Brain microvascular endothelial cell (primary cell): Measurements from ENCODE around the gene PLXNB3.

Experiments
- DNase-seq: peaks from one replicate; pipeline ENCODE4 v3.0.0-alpha.2; 2020
- H3K27ac ChIP-seq: fragments of 250-450 bp; sonication (Bioruptor Pico); 2 replicates; pipeline ENCODE4 v1.5.1; 2020; ENCODE audit warnings: mild to moderate bottlenecking, moderate library complexity
- H3K27me3 ChIP-seq: fragments of 250-450 bp; sonication (Bioruptor Pico); replicated peaks from 2 replicates; pipeline ENCODE4 v1.5.1; 2020; ENCODE audit warnings: mild to moderate bottlenecking
- H3K36me3 ChIP-seq: fragments of 250-450 bp; sonication (Bioruptor Pico); replicated peaks from 2 replicates; pipeline ENCODE4 v1.5.1; 2020; ENCODE audit warnings: mild to moderate bottlenecking
- H3K4me3 ChIP-seq: 2 replicates; pipeline ENCODE4 v1.5.1; 2011; ENCODE audit warnings: low read depth, mild to moderate bottlenecking, control low read depth, low read length, moderate library complexity
- CTCF ChIP-seq: IDR thresholded peaks from 2 replicates; pipeline ENCODE4 v1.5.1; 2011; ENCODE audit warnings: low read depth, mild to moderate bottlenecking, moderate library complexity, low read length, control low read depth, inconsistent platforms; ENCODE audit errors: missing control alignments
- in situ Hi-C: cut with HindIII; loops from 2 replicates; pipeline ENCODE4 v1.10.0; 2017; ENCODE audit warnings: low sequenced_read_pairs, low pct_ligation_motif_present

The PLXNB3 gene

GRCh38 chrX:153722704-153723350 is 41.2 kb upstream of the PLXNB3 start:
- Histone ChIP-seq H3K4me3 (peak overlapping the region; percentile 65), H3K36me3 (peaks cover 14% of the 10 kb centered on the region), H3K27me3 (no peaks in the 10 kb centered on the region), H3K27ac (peak overlapping the region; percentile 70)
- in situ Hi-C loops = no loop called here
- DNase-seq = no peak
- TF ChIP-seq CTCF = no peak

- peak overlapping the region; percentile 65 for H3K4me3 ChIP-seq
- H3K36me3 ChIP-seq = peaks cover 14% of the 10 kb centered on the region
- TF ChIP-seq CTCF = peak; percentile 63
- DNase-seq = peak; percentile 13
- no peaks in the 10 kb centered on the region for H3K27me3 ChIP-seq
- in situ Hi-C loops = no loop called here
- peak overlapping the region; percentile 70 for H3K27ac ChIP-seq
These were observed 40.4 kb upstream of the PLXNB3 start for GRCh38 chrX:153723351-153724251.

GRCh38 chrX:153724252-153725038 is 39.6 kb upstream of the PLXNB3 start, which contains the start of the genes ABCD1 and BCAP31:
ABCD1 (plus strand) TSS chrX:153724856; CDS start chrX:153725267, 411 bp downstream.
BCAP31 (minus strand) TSS chrX:153724387; CDS start chrX:153723244, 1,143 bp downstream.
- Histone ChIP-seq H3K27ac (peak within 1 kb of the TSS; percentile 70), H3K27me3 (no peaks in the 10 kb centered on the region), H3K4me3 (peak within 1 kb of the TSS; percentile 65), H3K36me3 (peaks cover 8% of the 10 kb centered on the region)
- TF ChIP-seq CTCF = no peak
- DNase-seq = peak; percentile 62
- in situ Hi-C loops = no loop called here

GRCh38 chrX:153725039-153725831 is 38.8 kb upstream of the PLXNB3 start:
- in situ Hi-C loops = no loop called here
- Histone ChIP-seq H3K4me3 (peak overlapping the region; percentile 43), H3K27me3 (no peaks in the 10 kb centered on the region), H3K27ac (peak overlapping the region; percentile 70), H3K36me3 (peaks cover 6% of the 10 kb centered on the region)
- DNase-seq = no peak
- no peak for TF ChIP-seq CTCF

DNA sequence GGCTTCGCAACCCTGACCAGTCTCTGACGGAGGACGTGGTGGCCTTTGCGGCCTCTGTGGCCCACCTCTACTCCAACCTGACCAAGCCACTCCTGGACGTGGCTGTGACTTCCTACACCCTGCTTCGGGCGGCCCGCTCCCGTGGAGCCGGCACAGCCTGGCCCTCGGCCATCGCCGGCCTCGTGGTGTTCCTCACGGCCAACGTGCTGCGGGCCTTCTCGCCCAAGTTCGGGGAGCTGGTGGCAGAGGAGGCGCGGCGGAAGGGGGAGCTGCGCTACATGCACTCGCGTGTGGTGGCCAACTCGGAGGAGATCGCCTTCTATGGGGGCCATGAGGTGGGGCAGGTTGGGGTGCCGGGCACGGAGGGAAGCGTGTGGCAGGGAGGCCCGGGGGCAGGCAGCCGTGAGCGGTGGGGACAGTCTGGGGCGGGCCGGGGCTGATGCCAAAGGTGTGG is 38.2 kb upstream of the PLXNB3 start:
- no peak for TF ChIP-seq CTCF
- no peak for DNase-seq
- Histone ChIP-seq H3K4me3 (no peak overlapping the region), H3K27ac (no peak overlapping the region), H3K27me3 (no peaks in the 10 kb centered on the region), H3K36me3 (peaks cover 2% of the 10 kb centered on the region)
- in situ Hi-C loops = no loop called here
